Hepatic stellate cell (primary cell): ENCODE data around the gene SLC8A1.

Experiments used
- DNase-seq: peaks from one replicate; pipeline ENCODE4 v3.0.0; 2011; ENCODE audit warnings: low spot score

Gene SLC8A1

GRCh38 chr2:40421631-40422297, 30.1 kb downstream of the SLC8A1 start:
- no peak for DNase-seq

GRCh38 chr2:40420478-40420877, 31.4 kb downstream of the SLC8A1 start:
- DNase-seq, result no peak

- no peak for DNase-seq
Measured at GRCh38 chr2:40419364-40419762, 32.5 kb downstream of the SLC8A1 start.

GRCh38 chr2:40418614-40419363, 33.1 kb downstream of the SLC8A1 start:
- no peak for DNase-seq

GRCh38 chr2:40416486-40416885, 35.4 kb downstream of the SLC8A1 start:
- no peak for DNase-seq

GRCh38 chr2:40415391-40415790, 36.5 kb downstream of the SLC8A1 start:
- no peak for DNase-seq

GRCh38 chr2:40412456-40412855, 39.4 kb downstream of the SLC8A1 start:
- DNase-seq, result no peak

- no peak for DNase-seq
Measured at GRCh38 chr2:40410695-40411094, 41.2 kb downstream of the SLC8A1 start.

GRCh38 chr2:40409734-40410133, 42.2 kb downstream of the SLC8A1 start:
- DNase-seq, result no peak

GRCh38 chr2:40406485-40407289, 45.2 kb downstream of the SLC8A1 start:
- DNase-seq, result no peak

GRCh38 chr2:40405465-40405864, 46.4 kb downstream of the SLC8A1 start:
- no peak for DNase-seq

- no peak for DNase-seq
Measured at GRCh38 chr2:40404517-40404916, 47.4 kb downstream of the SLC8A1 start.

- DNase-seq, result no peak
Measured at GRCh38 chr2:40403233-40403836, 48.6 kb downstream of the SLC8A1 start.

- DNase-seq, result no peak
Measured at GRCh38 chr2:40401896-40402295, 50.0 kb downstream of the SLC8A1 start.

- no peak for DNase-seq
Measured at GRCh38 chr2:40400336-40400953, 51.4 kb downstream of the SLC8A1 start.

GRCh38 chr2:40397765-40398164, 54.1 kb downstream of the SLC8A1 start:
- no peak for DNase-seq

GRCh38 chr2:40396124-40396523, 55.8 kb downstream of the SLC8A1 start:
- no peak for DNase-seq

GRCh38 chr2:40395169-40396073, 56.5 kb downstream of the SLC8A1 start:
- no peak for DNase-seq

- no peak for DNase-seq
Measured at GRCh38 chr2:40394597-40394996, 57.3 kb downstream of the SLC8A1 start.

GRCh38 chr2:40394031-40394430, 57.9 kb downstream of the SLC8A1 start:
- DNase-seq, result no peak

- no peak for DNase-seq
Measured at GRCh38 chr2:40388161-40388560, 63.7 kb downstream of the SLC8A1 start.
